Activated T-cell treated with anti-CD3 and anti-CD28 coated beads, Interleukin-2, amount 50 U/mL, for 4 hours (primary cell): ENCODE data around the gene ISG20. TPM values are rescaled to one million over a fixed set of nuclear protein-coding genes. Genes with fewer than 3 reads are reported as not detected.
"Not testable (repeated sequence)": the region's sequence is repeated elsewhere in the genome, so short reads cannot be mapped to it uniquely, and the experiment has no call there.

ENCODE experiments used
- ATAC-seq, 2 donors: fragments of 200-7000 bp; cut with Tn5 transposase; one replicate each; pipeline ENCODE4 v1.10.0; 2021
- DNase-seq: peaks from one replicate; pipeline ENCODE4 v3.0.0-alpha.2; 2020
- H3K27me3 Mint-ChIP-seq: one replicate; pipeline ENCODE4 v1.8.0; 2021; ENCODE audit warnings: low read depth, mixed read lengths
- H3K36me3 Mint-ChIP-seq: one replicate; pipeline ENCODE4 v1.8.0; 2022; ENCODE audit warnings: mixed read lengths; ENCODE audit not compliant: insufficient read depth
- H3K4me1 Mint-ChIP-seq: one replicate; pipeline ENCODE4 v1.8.0; 2021; ENCODE audit warnings: low read depth, mixed read lengths
- H3K4me3 Mint-ChIP-seq: one replicate; pipeline ENCODE4 v1.8.0; 2021; ENCODE audit warnings: mild to moderate bottlenecking, moderate library complexity, mixed read lengths
- H3K9me3 Mint-ChIP-seq: one replicate; pipeline ENCODE4 v1.8.0; 2021; ENCODE audit warnings: mixed read lengths
- total RNA-seq, 3 donors: library from RNA; stranded (reverse); gene quantifications; one replicate each; pipeline ENCODE4 v1.2.1, GENCODE V29; 2021

The ISG20 gene
- total RNA-seq, 3 donors from 2014 or later = 26.8 to 37.8 (median 27.7) TPM

- no peaks in the 10 kb centered on the region for H3K27me3 Mint-ChIP-seq
- no peak for DNase-seq
These were observed 2.2 kb upstream of the ISG20 start for GRCh38 chr15:88636654-88637053.

GRCh38 chr15:88637436-88637835 lies 1.4 kb upstream of the ISG20 start:
- Mint-ChIP-seq H3K36me3 (peaks cover 43% of the 10 kb centered on the region), H3K9me3 (no peaks in the 10 kb centered on the region), H3K27me3 (no peaks in the 10 kb centered on the region), H3K4me3 (peak overlapping the region; percentile 84), H3K4me1 (peaks cover 84% of the 10 kb centered on the region)
- DNase-seq (no peak), ATAC-seq (no peak)

More at GRCh38 chr15:88636654-88637053, 2.2 kb upstream of the ISG20 start:
- H3K4me1 Mint-ChIP-seq = peaks cover 86% of the 10 kb centered on the region
- H3K9me3 Mint-ChIP-seq = no peaks in the 10 kb centered on the region
- ATAC-seq = no peak
- peaks cover 45% of the 10 kb centered on the region for H3K36me3 Mint-ChIP-seq
- H3K4me3 Mint-ChIP-seq = peak overlapping the region; percentile 84

- Mint-ChIP-seq H3K27me3 (no peaks in the 10 kb centered on the region), H3K4me1 (peaks cover 83% of the 10 kb centered on the region), H3K9me3 (no peaks in the 10 kb centered on the region), H3K36me3 (peaks cover 40% of the 10 kb centered on the region), H3K4me3 (peak overlapping the region; percentile 84)
- DNase-seq = no peak
- peak in 1 of 2 donors; percentile 0 for ATAC-seq
These were observed 783 bp upstream of the ISG20 start for GRCh38 chr15:88637841-88638625.

GRCh38 chr15:88641959-88642452 lies 3.2 kb downstream of the ISG20 start:
- peaks cover 80% of the 10 kb centered on the region for H3K4me1 Mint-ChIP-seq
- H3K9me3 Mint-ChIP-seq = no peaks in the 10 kb centered on the region
- no peak for DNase-seq
- peaks cover 35% of the 10 kb centered on the region for H3K36me3 Mint-ChIP-seq
- H3K4me3 Mint-ChIP-seq = peak overlapping the region; percentile 19
- no peak for ATAC-seq
- H3K27me3 Mint-ChIP-seq = no peaks in the 10 kb centered on the region

GRCh38 chr15:88642514-88642913 lies 3.7 kb downstream of the ISG20 start:
- H3K27me3 Mint-ChIP-seq, DNase-seq, ATAC-seq, H3K4me3 Mint-ChIP-seq, H3K9me3 Mint-ChIP-seq: not testable (repeated sequence)
- Mint-ChIP-seq H3K4me1 (peaks cover 80% of the 10 kb centered on the region), H3K36me3 (peaks cover 32% of the 10 kb centered on the region)

GRCh38 chr15:88644741-88645140 lies 5.9 kb downstream of the ISG20 start:
- H3K9me3 Mint-ChIP-seq = no peaks in the 10 kb centered on the region
- H3K4me3 Mint-ChIP-seq = no peak overlapping the region
- peaks cover 83% of the 10 kb centered on the region for H3K4me1 Mint-ChIP-seq
- ATAC-seq (no peak), DNase-seq (no peak)
- H3K36me3 Mint-ChIP-seq = peaks cover 36% of the 10 kb centered on the region
- no peaks in the 10 kb centered on the region for H3K27me3 Mint-ChIP-seq

GRCh38 chr15:88645171-88646087 lies 6.6 kb downstream of the ISG20 start:
- Mint-ChIP-seq H3K36me3 (peaks cover 29% of the 10 kb centered on the region), H3K4me3 (peak overlapping the region; percentile 3), H3K27me3 (no peaks in the 10 kb centered on the region), H3K4me1 (peaks cover 83% of the 10 kb centered on the region), H3K9me3 (no peaks in the 10 kb centered on the region)
- no peak for ATAC-seq
- DNase-seq = no peak

- no peak for DNase-seq
- Mint-ChIP-seq H3K4me3 (no peak overlapping the region), H3K27me3 (no peaks in the 10 kb centered on the region), H3K9me3 (no peaks in the 10 kb centered on the region), H3K36me3 (peaks cover 27% of the 10 kb centered on the region), H3K4me1 (peaks cover 86% of the 10 kb centered on the region)
- ATAC-seq = no peak
These were observed 7.2 kb downstream of the ISG20 start for GRCh38 chr15:88646088-88646405.

- Mint-ChIP-seq H3K27me3 (no peaks in the 10 kb centered on the region), H3K4me3 (no peak overlapping the region), H3K9me3 (no peaks in the 10 kb centered on the region), H3K4me1 (peaks cover 89% of the 10 kb centered on the region), H3K36me3 (peaks cover 35% of the 10 kb centered on the region)
- no peak for ATAC-seq
- DNase-seq = no peak
These were observed 8.1 kb downstream of the ISG20 start for GRCh38 chr15:88646951-88647350.

- no peak for DNase-seq
- H3K4me1 Mint-ChIP-seq = peaks cover 85% of the 10 kb centered on the region
- H3K4me3 Mint-ChIP-seq = peak overlapping the region; percentile 17
- ATAC-seq = no peak
- no peaks in the 10 kb centered on the region for H3K27me3 Mint-ChIP-seq
- H3K36me3 Mint-ChIP-seq = peaks cover 30% of the 10 kb centered on the region
- H3K9me3 Mint-ChIP-seq = no peaks in the 10 kb centered on the region
These were observed 8.7 kb downstream of the ISG20 start for GRCh38 chr15:88647351-88648105.

- Mint-ChIP-seq H3K4me3 (peak overlapping the region; percentile 70), H3K27me3 (no peaks in the 10 kb centered on the region), H3K4me1 (peaks cover 86% of the 10 kb centered on the region), H3K36me3 (peaks cover 33% of the 10 kb centered on the region), H3K9me3 (no peaks in the 10 kb centered on the region)
- DNase-seq = peak; percentile 31
- no peak for ATAC-seq
These were observed 9.8 kb downstream of the ISG20 start for GRCh38 chr15:88648357-88649214.

GRCh38 chr15:88649286-88649733 lies 10.5 kb downstream of the ISG20 start:
- H3K4me1 Mint-ChIP-seq = peaks cover 81% of the 10 kb centered on the region
- DNase-seq (peak; percentile 76), ATAC-seq (peak; percentile 84 to 90)
- H3K9me3 Mint-ChIP-seq = no peaks in the 10 kb centered on the region
- H3K27me3 Mint-ChIP-seq = no peaks in the 10 kb centered on the region
- H3K36me3 Mint-ChIP-seq = peaks cover 30% of the 10 kb centered on the region
- peak overlapping the region; percentile 70 for H3K4me3 Mint-ChIP-seq
